Loucy (cell line): ENCODE measurements around the gene CCL23.

ENCODE experiments used
- EZH2phosphoT487 ChIP-seq: fragments of 200-600 bp; IDR thresholded peaks from 2 replicates; pipeline ENCODE4 v1.6.1; 2018; ENCODE audit warnings: antibody characterized with exemption, mild to moderate bottlenecking, moderate library complexity, borderline replicate concordance
- TF ChIP-seq, protein P1 (sequence below): fragments of 200-600 bp; sonication (generic); conservative IDR thresholded peaks from 2 replicates; pipeline ENCODE4 v1.5.1; 2014; ENCODE audit warnings: mild to moderate bottlenecking, antibody characterized with exemption, low read length

- TF ChIP-seq, protein P1, sequence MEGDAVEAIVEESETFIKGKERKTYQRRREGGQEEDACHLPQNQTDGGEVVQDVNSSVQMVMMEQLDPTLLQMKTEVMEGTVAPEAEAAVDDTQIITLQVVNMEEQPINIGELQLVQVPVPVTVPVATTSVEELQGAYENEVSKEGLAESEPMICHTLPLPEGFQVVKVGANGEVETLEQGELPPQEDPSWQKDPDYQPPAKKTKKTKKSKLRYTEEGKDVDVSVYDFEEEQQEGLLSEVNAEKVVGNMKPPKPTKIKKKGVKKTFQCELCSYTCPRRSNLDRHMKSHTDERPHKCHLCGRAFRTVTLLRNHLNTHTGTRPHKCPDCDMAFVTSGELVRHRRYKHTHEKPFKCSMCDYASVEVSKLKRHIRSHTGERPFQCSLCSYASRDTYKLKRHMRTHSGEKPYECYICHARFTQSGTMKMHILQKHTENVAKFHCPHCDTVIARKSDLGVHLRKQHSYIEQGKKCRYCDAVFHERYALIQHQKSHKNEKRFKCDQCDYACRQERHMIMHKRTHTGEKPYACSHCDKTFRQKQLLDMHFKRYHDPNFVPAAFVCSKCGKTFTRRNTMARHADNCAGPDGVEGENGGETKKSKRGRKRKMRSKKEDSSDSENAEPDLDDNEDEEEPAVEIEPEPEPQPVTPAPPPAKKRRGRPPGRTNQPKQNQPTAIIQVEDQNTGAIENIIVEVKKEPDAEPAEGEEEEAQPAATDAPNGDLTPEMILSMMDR, result peak; percentile 64
- TF ChIP-seq EZH2phosphoT487, result no peak
Observed at GRCh38 chr17:35981908-35982330, 35.9 kb downstream of the CCL23 start.
